Activated CD8-positive, alpha-beta T cell treated with anti-CD3 and anti-CD28 coated beads for 36 hours (primary cell): ENCODE results near the gene FUT7. TPM values are rescaled to one million over a fixed set of nuclear protein-coding genes. Genes with fewer than 3 reads are reported as not detected.

Source experiments
- ATAC-seq: fragments of 200-7000 bp; cut with Tn5 transposase; one replicate; pipeline ENCODE4 v1.10.0; 2021; ENCODE audit warnings: mild to moderate bottlenecking, moderate library complexity
- CTCF ChIA-PET: fragments of 350-600 bp; sonication (Branson Sonifier 250); formaldehyde crosslinking; loops from one replicate; lab custom pipeline; 2021; ENCODE audit warnings: antibody characterized with exemption; lab: Charles Lee
- POLR2A ChIA-PET: fragments of 350-600 bp; sonication (Branson Sonifier 250); formaldehyde crosslinking; loops from one replicate; lab custom pipeline; 2021; ENCODE audit warnings: antibody characterized with exemption; lab: Charles Lee
- DNase-seq: peaks from one replicate; pipeline ENCODE4 v3.0.0-alpha.2; 2020
- H3K27ac Mint-ChIP-seq: one replicate; pipeline ENCODE4 v1.8.0; 2021; ENCODE audit warnings: mild to moderate bottlenecking, mixed read lengths
- H3K27me3 Mint-ChIP-seq: one replicate; pipeline ENCODE4 v1.8.0; 2021; ENCODE audit warnings: mixed read lengths
- H3K36me3 Mint-ChIP-seq: one replicate; pipeline ENCODE4 v1.8.0; 2021; ENCODE audit warnings: low read depth, mixed read lengths
- H3K4me1 Mint-ChIP-seq: one replicate; pipeline ENCODE4 v1.8.0; 2021; ENCODE audit warnings: low read depth, mixed read lengths
- H3K4me3 Mint-ChIP-seq: one replicate; pipeline ENCODE4 v1.8.0; 2021; ENCODE audit warnings: mild to moderate bottlenecking, moderate library complexity, mixed read lengths
- H3K9me3 Mint-ChIP-seq: one replicate; pipeline ENCODE4 v1.8.0; 2021; ENCODE audit warnings: mixed read lengths
- CTCF ChIP-seq: fragments of 200-600 bp; IDR thresholded peaks from one replicate; pipeline ENCODE4 v1.8.0; 2022; ENCODE audit warnings: antibody characterized with exemption, mild to moderate bottlenecking
- intact Hi-C: fragments of 100-400 bp; cut with micrococcal nuclease; formaldehyde crosslinking; loops from one replicate; pipeline ENCODE4 v1.10.0; 2022
- total RNA-seq, 2 experiments: library from RNA; stranded (reverse); gene quantifications; one replicate each; pipeline ENCODE4 v1.2.3, GENCODE V29; 2021

FUT7 gene
- total RNA-seq, 2 experiments from 2014 or later, result 0.09 TPM; not detected in 1

- H3K36me3 Mint-ChIP-seq, result peaks cover 6% of the 10 kb centered on the region
- H3K4me1 Mint-ChIP-seq, result peaks cover 47% of the 10 kb centered on the region
- peak within 1 kb of the TSS; percentile 49 for H3K27ac Mint-ChIP-seq
- H3K9me3 Mint-ChIP-seq, result no peaks in the 10 kb centered on the region
- intact Hi-C loops, result no loop called here
- TF ChIP-seq CTCF, result no peak
- no peak for ATAC-seq
- peak; percentile 66 for DNase-seq
- POLR2A ChIA-PET, result interaction anchor here (0.7 to 2.3 kb wide), 2 partner anchors 8 to 95 kb away, joined by 3 to 5 read pairs; no protein-coding TSS in a partner anchor
- CTCF ChIA-PET, result interaction anchor here (1.3 to 2.5 kb wide), 3 partner anchors 32 to 49 kb away, joined by 7 to 13 read pairs (median 11); partner anchors contain the start of gene ABCA2
- H3K27me3 Mint-ChIP-seq, result peaks cover 5% of the 10 kb centered on the region
- H3K4me3 Mint-ChIP-seq, result no peak within 1 kb of the TSS
Measured at GRCh38 chr9:136996361-136997292, 35.3 kb downstream of the FUT7 start, which contains the start of gene CLIC3. Gene CLIC3, minus strand, starts transcription at chr9:136996568. Its CDS starts 25 bp downstream, at chr9:136996543.

GRCh38 chr9:136995772-136996311 lies 36.0 kb downstream of the FUT7 start:
- peaks cover 51% of the 10 kb centered on the region for H3K4me1 Mint-ChIP-seq
- intact Hi-C loops, result no loop called here
- no peak overlapping the region for H3K4me3 Mint-ChIP-seq
- ChIA-PET POLR2A (interaction anchor here (0.6 to 0.7 kb wide), 2 partner anchors 9 to 1119 kb away, joined by 3 read pairs; no protein-coding TSS in a partner anchor), CTCF (interaction anchor here (1.3 to 2.5 kb wide), 3 partner anchors 33 to 48 kb away, joined by 7 to 13 read pairs (median 11); partner anchors contain the start of gene ABCA2)
- H3K27ac Mint-ChIP-seq, result peak overlapping the region; percentile 49
- ATAC-seq, result no peak
- H3K36me3 Mint-ChIP-seq, result peaks cover 6% of the 10 kb centered on the region
- H3K27me3 Mint-ChIP-seq, result peaks cover 5% of the 10 kb centered on the region
- no peak for TF ChIP-seq CTCF
- no peaks in the 10 kb centered on the region for H3K9me3 Mint-ChIP-seq
- DNase-seq, result no peak

GRCh38 chr9:136995362-136995761 lies 36.5 kb downstream of the FUT7 start:
- peaks cover 46% of the 10 kb centered on the region for H3K4me1 Mint-ChIP-seq
- ATAC-seq (no peak), DNase-seq (no peak)
- POLR2A ChIA-PET, result interaction anchor here (0.6 kb wide), 1 partner anchor 1118 kb away, joined by 3 read pairs; no protein-coding TSS in a partner anchor
- TF ChIP-seq CTCF, result no peak
- intact Hi-C loops, result no loop called here
- H3K36me3 Mint-ChIP-seq, result peaks cover 6% of the 10 kb centered on the region
- H3K4me3 Mint-ChIP-seq, result no peak overlapping the region
- no peak overlapping the region for H3K27ac Mint-ChIP-seq
- no peaks in the 10 kb centered on the region for H3K9me3 Mint-ChIP-seq
- CTCF ChIA-PET, result interaction anchor here (1.3 to 2.5 kb wide), 3 partner anchors 33 to 47 kb away, joined by 7 to 13 read pairs (median 11); partner anchors contain the start of gene ABCA2
- peaks cover 5% of the 10 kb centered on the region for H3K27me3 Mint-ChIP-seq

GRCh38 chr9:136994888-136995230 lies 37.0 kb downstream of the FUT7 start:
- CTCF ChIA-PET, result interaction anchor here (1.3 kb wide), 1 partner anchor 51 kb away, joined by 3 read pairs; no protein-coding TSS in a partner anchor
- no peak for TF ChIP-seq CTCF
- Mint-ChIP-seq H3K9me3 (no peaks in the 10 kb centered on the region), H3K27ac (no peak overlapping the region), H3K27me3 (peaks cover 5% of the 10 kb centered on the region), H3K4me3 (no peak overlapping the region), H3K36me3 (peaks cover 6% of the 10 kb centered on the region), H3K4me1 (peaks cover 42% of the 10 kb centered on the region)
- POLR2A ChIA-PET, result interaction anchor here (1.3 kb wide), 1 partner anchor 10 kb away, joined by 5 read pairs; no protein-coding TSS in a partner anchor
- no peak for DNase-seq
- ATAC-seq, result no peak
- intact Hi-C loops, result no loop called here
